Ramos (cell line): ENCODE measurements around the gene LPAR2.
"Not testable (repeated sequence)": the region's sequence is repeated elsewhere in the genome, so short reads cannot be mapped to it uniquely, and the experiment has no call there.

Source experiments
- in situ Hi-C: fragments of 300-500 bp; cut with MboI; formaldehyde crosslinking; loops from one replicate; pipeline ENCODE4 v1.14.3; 2022; ENCODE audit warnings: low sequenced_read_pairs; ENCODE audit not compliant: unreplicated experiment

Gene LPAR2

DNA sequence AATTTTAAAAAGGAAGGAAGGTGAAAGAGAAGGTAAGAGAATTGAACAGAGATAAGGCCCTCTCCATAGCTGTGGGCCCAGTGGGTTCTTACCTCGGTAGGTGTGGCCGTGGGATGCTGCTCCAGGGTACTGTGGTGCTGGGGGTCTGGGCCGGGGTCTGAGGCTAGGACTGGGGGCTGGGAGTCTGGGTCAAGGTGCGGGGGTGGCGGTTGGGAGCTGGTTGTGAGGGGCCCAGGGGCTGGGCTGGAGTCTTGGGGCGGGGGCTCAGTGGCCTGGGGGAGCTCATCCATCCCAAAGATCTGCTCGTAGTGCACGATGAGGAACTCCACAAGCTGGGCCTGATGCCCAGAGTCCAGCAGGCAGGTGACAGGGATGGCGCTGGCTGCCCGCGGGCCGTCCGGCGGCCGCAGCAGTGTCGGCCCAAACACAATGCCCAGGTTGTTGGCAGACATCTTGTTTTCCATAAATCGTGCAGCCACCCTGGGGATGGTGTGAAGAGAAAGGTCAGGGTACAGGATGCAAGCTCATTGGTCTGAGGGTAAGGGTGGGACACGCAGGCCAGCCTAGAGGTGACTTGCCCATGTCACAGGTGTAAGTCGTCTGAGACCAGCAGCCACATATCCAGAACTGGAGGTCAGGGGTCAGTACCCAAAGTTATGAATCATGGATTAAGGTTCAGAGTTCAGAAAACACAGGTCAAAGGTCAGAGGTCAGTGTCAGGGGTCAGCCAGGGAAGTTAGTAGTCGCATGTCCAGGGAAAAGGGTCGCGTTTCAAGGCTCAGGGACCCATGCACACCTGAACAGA, 5.9 kb upstream of the LPAR2 start:
- in situ Hi-C loops = no loop called here

DNA sequence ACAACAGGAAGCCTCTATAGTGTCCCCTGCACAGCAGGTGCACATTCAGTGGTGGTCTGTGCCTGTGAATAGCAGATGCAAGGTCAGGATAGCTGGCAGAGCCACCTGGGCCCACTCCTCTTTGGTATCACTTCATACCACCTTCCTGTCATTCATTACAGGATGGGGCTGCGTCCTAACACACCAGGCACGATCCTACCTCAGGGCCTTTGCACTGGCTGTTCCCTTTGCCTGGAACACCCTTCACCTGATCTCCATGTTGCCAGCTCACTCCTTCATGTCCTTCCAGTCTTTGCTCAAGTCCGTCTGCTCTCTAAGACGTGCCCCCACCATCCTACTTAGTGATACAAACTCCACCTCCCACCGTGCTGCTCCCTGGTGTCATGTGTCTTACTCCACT, 4.6 kb upstream of the LPAR2 start:
- in situ Hi-C loops = no loop called here

DNA sequence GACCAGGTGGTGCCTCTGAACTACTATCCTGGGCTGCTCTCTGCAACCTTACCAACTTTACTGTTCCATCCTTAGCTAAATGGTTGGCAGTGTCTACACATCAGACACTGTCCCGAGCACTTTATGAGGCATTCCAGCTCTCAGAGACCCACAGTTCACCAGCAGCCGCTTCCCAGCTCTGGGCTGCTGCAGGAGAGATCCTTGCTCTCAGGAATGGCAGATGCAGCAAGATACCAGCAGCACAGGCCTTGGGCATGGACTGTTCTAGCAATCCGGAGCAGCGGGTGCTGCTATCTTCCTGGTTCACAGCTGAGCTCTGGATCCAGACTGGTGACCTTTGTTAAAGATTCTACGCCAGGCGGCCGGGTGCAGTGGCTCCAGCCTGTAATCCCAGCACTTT, 3.3 kb upstream of the LPAR2 start:
- in situ Hi-C loops = no loop called here

DNA sequence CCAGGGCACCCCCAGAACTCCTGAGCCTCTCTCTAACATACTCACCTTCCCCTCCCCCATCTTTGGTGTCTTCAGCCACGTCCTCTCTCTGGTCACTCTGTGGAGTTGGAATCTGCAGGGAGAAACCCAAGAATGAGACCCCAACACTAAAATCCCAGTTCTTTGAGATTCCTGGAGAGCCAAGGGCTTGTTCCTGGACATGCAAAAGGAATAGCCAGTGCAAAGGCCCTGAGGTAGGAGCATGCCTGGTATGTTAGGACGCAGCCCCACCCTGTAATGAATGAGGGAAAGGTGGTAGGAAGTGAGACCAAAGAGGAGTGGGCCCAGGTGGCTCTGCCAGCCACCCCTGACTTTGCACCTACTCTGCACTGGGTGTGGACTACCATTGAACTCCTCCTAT, 2.4 kb upstream of the LPAR2 start:
- in situ Hi-C loops = no loop called here

DNA sequence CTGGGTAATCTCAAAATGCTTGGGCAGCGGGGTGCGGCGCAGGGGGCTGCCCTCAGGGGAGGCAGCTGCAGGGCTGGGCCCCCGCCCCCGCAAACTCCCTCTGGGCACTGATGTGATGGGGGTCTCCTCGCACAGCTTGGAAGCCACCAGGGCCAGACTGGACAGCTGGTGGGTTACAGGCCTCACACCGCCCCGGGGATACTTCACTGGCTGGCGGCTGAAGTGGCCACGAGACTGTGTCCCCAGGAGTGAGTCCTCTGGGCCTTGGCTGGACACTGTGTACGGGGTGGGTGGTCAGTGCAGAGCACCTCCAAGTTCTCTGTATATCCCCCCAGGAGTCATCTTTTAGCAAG, 2.0 kb upstream of the LPAR2 start:
- in situ Hi-C loops = no loop called here

DNA sequence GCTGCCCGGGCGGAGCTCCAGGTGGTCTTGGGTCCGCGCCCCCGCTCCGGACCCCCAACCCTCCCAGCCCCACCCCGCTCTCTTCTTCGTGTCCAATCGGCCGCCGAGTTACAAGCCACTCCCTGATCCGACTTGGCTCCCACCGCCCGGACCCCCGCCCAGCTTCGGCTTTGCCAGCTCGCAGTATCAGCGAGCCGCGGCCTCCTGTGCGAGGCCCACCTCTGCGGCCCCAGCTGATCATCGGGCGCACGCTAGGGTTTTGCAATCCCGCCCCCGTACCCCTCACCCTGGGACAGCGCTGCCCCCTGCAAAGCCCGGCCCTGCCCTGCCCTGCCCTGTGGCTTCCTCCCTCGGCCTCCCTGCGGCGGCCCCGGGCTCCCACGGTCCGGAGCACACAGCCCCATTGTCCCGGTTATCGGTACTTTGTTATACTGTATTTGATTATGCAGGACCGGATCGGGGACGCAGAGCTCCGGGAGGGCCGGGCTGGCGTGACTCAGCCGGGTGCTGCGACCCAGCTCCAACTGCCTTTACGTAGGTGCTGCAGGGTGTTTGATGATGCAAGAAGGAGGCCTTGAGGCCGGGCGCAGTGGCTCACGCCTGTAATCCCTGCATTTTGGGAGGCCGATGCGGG, 598 bp upstream of the LPAR2 start:
- in situ Hi-C loops = no loop called here

DNA sequence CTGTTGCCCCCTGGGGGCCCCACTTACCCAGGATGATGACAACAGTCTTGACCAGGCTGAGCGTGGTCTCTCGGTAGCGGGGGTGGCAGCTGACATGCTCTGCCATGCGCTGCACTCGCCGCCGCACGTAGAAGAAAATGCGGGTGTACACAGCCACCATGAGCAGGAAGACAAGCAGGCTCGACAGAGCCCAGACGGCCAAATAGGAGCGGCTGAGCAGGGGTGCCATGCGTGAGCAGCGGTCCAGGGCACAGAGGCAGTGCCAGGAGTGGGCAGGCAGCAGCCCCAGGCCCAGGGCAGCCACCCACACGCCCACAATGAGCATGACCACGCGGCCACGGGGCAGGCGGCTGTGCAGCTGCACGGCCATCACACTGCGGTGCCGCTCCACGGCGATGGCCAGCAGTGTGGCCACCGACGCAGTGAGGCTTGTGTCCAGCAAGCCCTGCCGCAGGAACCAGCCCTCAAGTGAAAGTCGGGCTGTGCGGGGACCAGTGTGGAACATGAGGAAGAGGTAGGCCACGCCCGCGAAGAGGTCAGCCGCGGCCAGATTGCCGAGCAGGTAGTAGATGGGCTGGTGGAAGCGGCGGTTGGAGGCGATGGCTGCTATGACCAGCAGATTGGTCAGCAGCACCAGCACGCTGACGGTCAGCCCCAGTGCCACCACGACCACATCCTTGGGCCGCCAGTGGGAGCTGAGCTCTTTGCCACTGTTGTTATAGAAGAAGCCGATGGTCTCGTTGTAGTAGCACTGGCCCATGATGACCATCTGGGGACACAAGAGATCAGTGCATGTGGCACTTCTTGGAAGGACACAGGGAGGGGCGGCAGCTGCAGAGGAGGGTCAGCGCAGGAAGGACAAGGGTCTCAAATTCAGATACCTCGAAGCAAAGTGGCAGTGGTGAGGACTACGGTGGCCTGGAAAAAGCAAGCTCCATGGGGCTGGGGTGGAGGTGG, 1.2 kb downstream of the LPAR2 start:
- in situ Hi-C loops = no loop called here

DNA sequence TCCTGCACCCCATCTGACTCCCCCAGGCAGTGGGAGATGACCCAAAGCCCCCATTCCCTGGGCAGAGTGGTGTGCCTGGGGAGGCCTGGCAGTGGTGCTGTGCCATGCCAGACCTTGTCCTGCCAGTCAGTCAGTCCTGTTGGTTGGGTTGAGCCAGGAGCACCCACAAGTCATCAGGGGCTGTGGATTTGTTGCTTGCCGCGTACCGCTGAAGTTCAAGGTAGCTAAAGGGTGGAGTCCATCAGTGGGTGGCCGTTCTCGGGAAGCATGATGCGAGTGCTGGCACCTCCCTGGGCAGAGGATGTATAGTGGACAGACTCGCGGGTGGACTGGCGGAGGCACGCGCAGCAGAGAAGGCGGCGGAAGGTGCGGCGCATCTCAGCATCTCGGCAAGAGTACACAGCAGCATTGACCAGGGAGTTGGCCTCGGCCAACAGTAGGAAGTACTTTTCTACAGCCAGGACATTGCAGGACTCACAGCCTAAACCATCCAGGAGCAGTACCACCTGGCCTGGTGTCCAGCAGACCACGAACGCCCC, 3.9 kb downstream of the LPAR2 start:
- in situ Hi-C loops = no loop called here

DNA sequence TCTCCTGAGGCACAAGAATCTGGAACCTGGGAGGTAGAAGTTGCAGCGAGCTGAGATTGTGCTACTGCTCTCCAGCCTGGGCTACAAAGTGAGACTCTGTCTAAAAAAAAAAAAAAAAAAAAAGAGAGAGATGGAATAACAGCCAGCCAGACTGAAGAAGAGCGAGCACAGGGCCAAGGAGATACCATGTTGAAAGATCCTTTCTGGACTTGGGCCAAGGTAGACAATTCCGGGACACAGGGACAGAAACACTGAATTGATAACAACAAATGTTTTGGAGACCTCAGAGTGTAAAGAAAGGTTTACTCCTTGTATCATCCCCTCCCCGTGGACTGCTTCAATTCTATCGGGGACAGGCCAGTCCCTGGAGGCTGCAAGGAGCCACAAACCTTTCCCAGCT, 4.6 kb downstream of the LPAR2 start:
- in situ Hi-C loops = no loop called here

DNA sequence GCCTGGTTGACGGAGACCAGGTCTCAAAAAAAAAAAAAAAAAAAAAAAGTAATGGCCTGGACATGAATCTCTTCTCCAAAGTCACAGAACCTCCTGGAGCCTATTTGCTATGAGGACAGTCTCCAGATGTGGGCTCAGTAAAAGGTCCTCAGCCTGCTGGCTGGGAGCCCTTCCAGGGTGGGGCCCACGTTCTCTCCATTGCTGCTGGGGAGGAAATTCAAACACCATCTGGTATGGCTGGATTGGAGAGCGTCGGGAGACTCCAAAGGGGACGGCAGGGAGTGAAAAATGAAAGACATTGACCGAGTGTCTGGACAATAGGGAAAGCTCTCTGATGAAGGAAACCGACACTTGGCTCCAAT, 8.2 kb downstream of the LPAR2 start:
- in situ Hi-C loops = no loop called here

DNA sequence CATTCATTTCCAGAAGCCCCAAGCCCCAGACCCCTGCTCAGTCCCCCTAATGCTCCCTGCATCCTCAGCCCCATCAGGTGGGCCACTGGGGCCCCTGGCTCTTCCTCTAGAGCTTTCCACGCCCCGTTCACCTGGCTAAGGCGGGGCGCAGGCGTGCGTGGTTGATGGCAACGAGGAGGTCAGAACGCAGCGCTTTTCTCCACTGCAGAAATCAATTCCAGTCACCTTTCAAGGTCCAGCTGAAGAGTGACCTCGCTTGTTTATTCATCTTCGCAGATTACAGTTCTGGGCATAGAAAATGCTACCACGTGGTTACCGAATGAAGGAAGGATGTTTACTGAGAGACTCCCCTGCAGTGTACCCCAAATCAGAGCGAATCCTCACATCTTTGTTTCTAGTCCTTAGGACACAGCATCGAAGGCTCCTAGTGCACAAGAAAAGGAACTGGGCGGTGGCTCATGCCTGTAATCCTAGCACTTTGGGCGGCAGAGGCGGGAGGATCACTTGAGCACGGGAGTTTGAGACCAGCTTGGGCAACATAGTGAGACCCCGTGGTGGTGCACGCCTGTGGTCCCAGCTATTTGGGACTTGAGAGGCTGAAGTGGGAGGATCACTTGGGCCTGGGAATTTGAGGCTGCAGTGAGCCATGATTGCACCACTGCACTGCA, 8.7 kb downstream of the LPAR2 start:
- in situ Hi-C loops = no loop called here

DNA sequence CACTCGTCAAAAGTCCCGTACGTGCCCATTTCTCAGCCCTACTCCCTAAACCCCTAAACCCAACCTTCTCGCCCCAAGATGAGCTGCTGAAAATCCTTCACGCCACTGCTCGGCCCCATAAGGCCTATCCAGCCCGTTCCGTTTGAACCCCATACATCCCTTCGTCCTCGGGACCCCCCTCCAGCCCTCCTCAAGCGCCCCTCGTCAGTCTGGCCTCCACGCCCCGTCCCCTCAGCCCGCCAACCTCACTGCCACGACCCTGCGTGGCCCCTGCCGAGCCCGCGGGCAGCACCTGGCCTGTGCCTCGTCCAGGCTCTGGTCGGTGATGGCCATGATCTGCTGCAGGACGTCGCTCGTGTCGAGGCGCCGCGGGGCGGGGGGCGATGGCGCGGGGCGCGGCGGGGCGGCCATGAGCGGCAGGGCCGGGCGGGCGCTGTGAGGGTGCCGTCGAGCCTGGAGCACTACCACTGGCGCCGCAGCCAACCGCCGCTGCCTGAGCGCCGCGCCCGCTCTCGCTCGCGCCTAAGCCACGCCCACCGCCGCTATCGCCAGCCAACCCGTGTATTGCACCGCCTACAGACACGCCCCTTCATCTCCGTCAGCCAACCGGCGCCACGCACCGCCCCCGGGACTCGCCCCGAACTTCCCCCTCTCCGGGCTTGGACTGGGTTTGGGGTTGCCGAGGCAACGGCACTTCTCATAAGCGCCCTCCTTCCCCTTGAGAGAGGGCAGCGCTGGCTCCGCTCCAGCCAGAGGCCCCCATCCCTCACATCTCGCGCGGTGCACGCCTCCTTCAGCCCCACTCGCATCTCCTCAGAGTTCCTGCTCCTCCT, 9.6 kb downstream of the LPAR2 start, which contains the start of gene PBX4:
Gene PBX4, minus strand, starts transcription at position 469 of the 833 bp plus-strand sequence. Its CDS starts 58 bp downstream, at position 411.
- in situ Hi-C loops = no loop called here

DNA sequence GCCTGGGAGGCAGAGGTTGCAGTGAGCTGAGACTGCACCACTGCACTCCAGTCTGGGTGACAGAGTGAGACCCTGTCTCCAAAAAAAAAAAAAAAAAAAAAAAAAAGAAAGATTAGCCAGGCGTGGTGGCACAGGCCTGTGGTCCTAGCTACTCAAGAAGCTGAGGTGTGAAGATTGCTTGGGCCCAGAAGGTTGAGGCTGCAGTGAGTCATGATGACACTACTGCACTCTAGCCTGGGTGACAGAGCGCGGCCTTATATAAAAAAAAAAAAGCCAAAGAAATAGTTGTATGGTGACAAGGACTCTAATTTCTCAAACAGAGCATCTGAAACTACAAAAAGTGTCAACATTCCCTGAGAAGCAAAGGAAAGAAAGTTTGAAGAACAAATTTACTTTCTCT, 12.9 kb downstream of the LPAR2 start:
- in situ Hi-C loops = no loop called here

DNA sequence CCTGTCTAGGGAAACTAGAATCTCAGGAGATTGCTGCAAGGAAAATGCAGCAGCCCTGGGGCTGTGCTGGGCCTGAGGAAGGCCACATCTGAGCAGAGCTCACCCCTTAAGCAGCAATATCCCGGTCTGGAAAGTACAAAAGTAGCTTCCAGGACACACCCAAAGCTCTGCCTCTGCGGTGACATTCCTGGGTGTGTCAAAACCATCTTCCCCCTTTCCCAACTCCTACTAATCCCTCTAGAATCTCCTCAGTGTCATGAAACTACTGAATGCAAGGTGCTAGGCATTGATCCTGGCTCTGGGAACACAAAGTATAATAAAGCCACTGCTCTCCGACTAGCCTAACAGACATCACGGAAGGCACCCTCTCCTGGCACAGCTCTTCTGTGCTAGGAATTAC, 14.5 kb downstream of the LPAR2 start:
- in situ Hi-C loops = no loop called here

DNA sequence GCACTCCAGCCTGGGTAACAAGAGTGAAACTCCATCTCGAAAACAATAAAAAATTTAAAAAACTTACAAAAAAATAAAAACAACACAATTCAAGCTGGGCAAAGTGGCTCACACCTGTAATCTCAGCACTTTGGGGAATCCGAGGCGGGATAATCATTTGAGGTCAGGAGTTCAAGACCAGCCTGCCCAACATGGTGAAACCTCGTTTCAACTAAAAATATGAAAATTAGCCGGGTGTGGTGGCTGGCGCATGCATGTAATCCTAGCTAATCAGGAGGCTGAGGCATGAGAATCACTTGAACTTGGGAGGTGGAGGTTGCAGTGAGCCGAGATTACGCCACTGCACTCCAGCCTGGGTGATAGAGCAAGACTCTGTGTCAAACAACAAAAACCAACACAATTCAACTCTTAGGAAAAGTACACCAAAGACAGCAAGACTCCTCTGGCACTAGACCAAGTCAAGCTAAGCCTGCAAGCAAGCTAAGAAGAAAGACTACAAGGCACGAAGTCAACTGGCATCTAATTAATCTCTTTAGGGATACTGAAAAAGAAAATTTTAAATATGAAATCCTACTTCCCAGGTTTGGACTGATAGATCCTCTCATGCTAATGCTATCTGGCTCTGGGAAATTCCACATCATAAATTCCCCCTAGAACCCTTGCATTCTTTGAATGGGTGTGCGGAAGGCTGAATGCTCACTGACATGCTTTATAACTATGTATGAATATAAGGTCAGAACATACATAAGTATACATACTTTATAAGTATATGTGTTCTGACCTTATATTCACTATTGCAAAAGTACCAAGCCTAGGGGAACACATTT, 17.4 kb downstream of the LPAR2 start:
- in situ Hi-C loops = no loop called here

DNA sequence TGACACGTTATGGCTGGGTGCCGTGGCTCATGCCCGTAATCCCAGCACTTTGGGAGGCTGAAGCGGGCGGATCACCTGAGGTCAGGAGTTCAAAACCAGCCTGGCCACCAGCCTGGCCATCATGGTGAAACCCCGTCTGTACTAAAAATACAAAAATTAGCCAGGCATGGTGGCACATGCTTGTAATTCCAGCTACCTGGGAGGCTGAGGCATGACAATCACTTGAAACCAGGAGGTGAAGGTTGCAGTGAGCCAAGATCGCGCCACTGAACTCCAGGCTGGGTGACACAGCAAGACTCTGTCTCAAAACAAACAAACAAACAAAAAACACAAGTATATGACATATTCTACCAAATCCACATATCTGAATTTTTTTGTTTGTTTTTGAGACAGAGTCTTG, 21.3 kb downstream of the LPAR2 start:
- in situ Hi-C loops = not testable (repeated sequence)

DNA sequence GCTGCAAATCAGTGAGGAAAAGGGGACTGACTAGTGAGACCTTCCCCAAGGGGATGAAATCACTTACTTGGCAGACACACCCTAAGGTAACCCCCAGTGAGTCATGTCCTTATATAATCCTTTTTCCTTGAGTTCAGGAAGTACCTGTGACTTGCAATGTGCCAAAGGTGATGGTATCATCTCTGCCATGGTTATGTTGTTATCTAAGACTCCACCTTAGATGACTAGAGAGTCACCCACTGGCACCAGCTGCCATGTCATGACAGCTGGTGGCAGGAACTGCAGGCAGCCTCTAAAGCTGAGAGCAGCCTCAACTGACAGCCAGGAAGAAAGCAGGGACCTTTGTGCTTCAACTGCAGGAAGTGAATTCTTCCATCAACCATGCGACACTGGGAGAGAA, 22.0 kb downstream of the LPAR2 start:
- in situ Hi-C loops = no loop called here

DNA sequence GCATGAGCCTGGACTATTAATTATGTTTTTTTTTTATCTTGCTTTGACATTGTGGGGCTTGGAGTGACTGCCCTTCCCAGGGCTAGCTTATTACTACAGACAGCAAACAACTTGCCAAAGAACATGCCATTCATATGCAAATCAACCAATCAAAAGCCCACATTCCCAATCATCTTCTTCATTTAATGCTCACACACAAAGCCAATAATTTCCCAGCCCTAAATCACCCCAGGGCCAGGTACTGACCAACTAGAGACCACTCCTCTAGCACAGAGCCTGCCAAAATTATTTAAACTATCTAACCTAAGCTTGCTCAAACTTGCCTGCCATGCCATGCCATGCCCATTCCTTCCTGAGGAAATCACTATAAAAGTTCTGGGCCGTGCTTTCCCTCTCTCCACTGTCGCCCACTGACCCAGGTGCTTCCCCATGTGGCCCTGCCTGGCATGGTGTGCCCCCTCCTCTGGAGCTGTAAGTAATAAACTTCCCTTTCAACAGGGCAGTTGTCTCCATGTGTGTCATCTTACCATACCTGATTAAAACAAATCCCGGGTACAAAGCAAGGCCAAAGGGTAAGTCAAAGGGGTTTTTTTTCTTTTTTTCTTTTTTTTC, 25.2 kb downstream of the LPAR2 start:
- in situ Hi-C loops = no loop called here
